LoVo (cell line): ENCODE results near the gene PASD1.
"Not testable (repeated sequence)": the region's sequence is repeated elsewhere in the genome, so short reads cannot be mapped to it uniquely, and the experiment has no call there.

Source experiments
- DNase-seq: peaks from one replicate; pipeline ENCODE4 v3.0.0-alpha.2; 2016; ENCODE audit warnings: low spot score

Gene PASD1

GRCh38 chrX:151624677-151625076 is 61.2 kb downstream of the PASD1 start:
- no peak for DNase-seq

GRCh38 chrX:151631822-151632221 is 68.3 kb downstream of the PASD1 start:
- no peak for DNase-seq

- DNase-seq: no peak
Measured at GRCh38 chrX:151633157-151633556, 69.7 kb downstream of the PASD1 start.

- no peak for DNase-seq
Measured at GRCh38 chrX:151634937-151635336, 71.5 kb downstream of the PASD1 start.

GRCh38 chrX:151641564-151641963 is 78.1 kb downstream of the PASD1 start:
- DNase-seq: no peak

- no peak for DNase-seq
Measured at GRCh38 chrX:151675121-151675746, 111.8 kb downstream of the PASD1 start.

- no peak for DNase-seq
Measured at GRCh38 chrX:151676196-151676595, 112.7 kb downstream of the PASD1 start.

GRCh38 chrX:151679798-151680402 is 116.4 kb downstream of the PASD1 start:
- no peak for DNase-seq

GRCh38 chrX:151680805-151681204 is 117.3 kb downstream of the PASD1 start:
- peak; percentile 12 for DNase-seq

- DNase-seq: no peak
Measured at GRCh38 chrX:151687635-151688034, 124.2 kb downstream of the PASD1 start.

- no peak for DNase-seq
Measured at GRCh38 chrX:151688695-151689094, 125.2 kb downstream of the PASD1 start.

- DNase-seq: no peak
Measured at GRCh38 chrX:151692825-151693224, 129.3 kb downstream of the PASD1 start.

- DNase-seq: no peak
Measured at GRCh38 chrX:151694121-151694520, 130.6 kb downstream of the PASD1 start.

GRCh38 chrX:151694661-151695582 is 131.4 kb downstream of the PASD1 start, which contains the start of gene PRRG3:
Gene PRRG3 (plus strand): TSS chrX:151695458. CDS start chrX:151698815, 3,357 bp downstream.
- DNase-seq: no peak

- DNase-seq: no peak
Measured at GRCh38 chrX:151695583-151696340, 132.3 kb downstream of the PASD1 start.

- not testable (repeated sequence) for DNase-seq
Measured at GRCh38 chrX:151697082-151697481, 133.6 kb downstream of the PASD1 start.

GRCh38 chrX:151697522-151697921 is 134.0 kb downstream of the PASD1 start:
- no peak for DNase-seq

GRCh38 chrX:151698485-151698884 is 135.0 kb downstream of the PASD1 start:
- no peak for DNase-seq

GRCh38 chrX:151699746-151700145 is 136.3 kb downstream of the PASD1 start:
- DNase-seq: no peak

GRCh38 chrX:151700581-151700980 is 137.1 kb downstream of the PASD1 start:
- no peak for DNase-seq

GRCh38 chrX:151701071-151701470 is 137.6 kb downstream of the PASD1 start:
- no peak for DNase-seq

GRCh38 chrX:151701531-151701930 is 138.1 kb downstream of the PASD1 start:
- DNase-seq: no peak
